OCI-LY1 (cell line): ENCODE results near the gene PTPA.

Experiments used
- H2AFZ ChIP-seq: fragments of 200-600 bp; sonication (generic), shearing (Covaris generic); 2 replicates; pipeline ENCODE4 v1.6.0; 2014; ENCODE audit warnings: antibody characterized with exemption, mild to moderate bottlenecking, low read length
- H3F3A ChIP-seq: fragments of 200-600 bp; sonication (generic), shearing (Covaris generic); 2 replicates; pipeline ENCODE4 v1.6.0; 2014; ENCODE audit warnings: mild to moderate bottlenecking, antibody characterized with exemption, low read length, moderate library complexity; ENCODE audit not compliant: insufficient read depth
- H3K27ac ChIP-seq: fragments of 200-600 bp; sonication (generic); 2 replicates; pipeline ENCODE4 v1.5.1; 2014; ENCODE audit warnings: low read length, mixed run types, mild to moderate bottlenecking, low read depth; ENCODE audit not compliant: poor library complexity, severe bottlenecking
- H3K27me3 ChIP-seq: fragments of 200-600 bp; sonication (generic); 2 replicates; pipeline ENCODE4 v1.6.0; 2014; ENCODE audit warnings: antibody characterized with exemption, mild to moderate bottlenecking, low read length, moderate library complexity; ENCODE audit not compliant: insufficient read depth
- H3K36me3 ChIP-seq: fragments of 200-600 bp; sonication (generic); 2 replicates; pipeline ENCODE4 v1.6.1; 2014; ENCODE audit warnings: mild to moderate bottlenecking, antibody characterized with exemption, low read length, moderate library complexity, mixed read lengths; ENCODE audit not compliant: insufficient read depth
- H3K4me1 ChIP-seq: fragments of 200-600 bp; sonication (generic); 2 replicates; pipeline ENCODE4 v1.5.1; 2014; ENCODE audit warnings: mild to moderate bottlenecking, low read length, moderate library complexity; ENCODE audit not compliant: insufficient read depth, severe bottlenecking
- H3K4me2 ChIP-seq: fragments of 200-600 bp; sonication (generic), shearing (Covaris generic); 2 replicates; pipeline ENCODE4 v1.6.1; 2014; ENCODE audit warnings: low read length
- H3K4me3 ChIP-seq: fragments of 200-600 bp; sonication (generic); 2 replicates; pipeline ENCODE4 v1.5.1; 2014; ENCODE audit warnings: low read length, low read depth, mild to moderate bottlenecking, mixed read lengths; ENCODE audit not compliant: poor library complexity, severe bottlenecking
- H3K79me2 ChIP-seq: fragments of 200-600 bp; shearing (Covaris generic); 2 replicates; pipeline ENCODE4 v1.6.1; 2016; ENCODE audit warnings: mixed run types, low read length, mixed read lengths; ENCODE audit not compliant: insufficient read depth
- H3K9ac ChIP-seq: fragments of 200-600 bp; sonication (generic), shearing (Covaris generic); 2 replicates; pipeline ENCODE4 v1.6.1; 2014; ENCODE audit warnings: mild to moderate bottlenecking, low read length, mixed read lengths
- H3K9me2 ChIP-seq: fragments of 200-600 bp; sonication (generic), shearing (Covaris generic); 2 replicates; pipeline ENCODE4 v1.6.1; 2014; ENCODE audit warnings: low read depth, mild to moderate bottlenecking, low read length, mixed read lengths
- H3K9me3 ChIP-seq: fragments of 200-600 bp; shearing (Covaris generic); 2 replicates; pipeline ENCODE4 v1.6.1; 2014; ENCODE audit warnings: low read length, mixed read lengths
- H4K20me1 ChIP-seq: fragments of 200-600 bp; sonication (generic), shearing (Covaris generic); 2 replicates; pipeline ENCODE4 v1.6.0; 2016; ENCODE audit warnings: mild to moderate bottlenecking, low read length; ENCODE audit not compliant: insufficient read depth
- CTCF ChIP-seq: fragments of 200-600 bp; sonication (generic), shearing (Covaris generic); IDR thresholded peaks from 2 replicates; pipeline ENCODE4 v1.5.1; 2017; ENCODE audit warnings: mild to moderate bottlenecking, antibody characterized with exemption, low read length, moderate library complexity, mixed read lengths
- EZH2 ChIP-seq: fragments of 200-600 bp; sonication (generic), shearing (Covaris generic); IDR thresholded peaks from 2 replicates; pipeline ENCODE4 v1.8.0; 2017; ENCODE audit warnings: borderline replicate concordance, mixed run types, mild to moderate bottlenecking, antibody characterized with exemption, low read length, moderate library complexity, mixed read lengths

The PTPA gene

GRCh38 chr9:129156163-129156562 is 44.9 kb downstream of the PTPA start:
- Histone ChIP-seq H3F3A (no peaks in the 10 kb centered on the region), H3K36me3 (no peaks in the 10 kb centered on the region; the same call in 1 of the 2 replicates), H3K27me3 (no peaks in the 10 kb centered on the region; the same call in 1 of the 2 replicates), H3K4me2 (no peak overlapping the region), H2AFZ (no peak overlapping the region), H3K27ac (no peak overlapping the region), H4K20me1 (no peaks in the 10 kb centered on the region), H3K79me2 (no peaks in the 10 kb centered on the region), H3K9ac (no peak overlapping the region), H3K4me3 (no peak overlapping the region), H3K4me1 (no peaks in the 10 kb centered on the region), H3K9me2 (no peaks in the 10 kb centered on the region), H3K9me3 (no peaks in the 10 kb centered on the region)
- TF ChIP-seq EZH2 (no peak), CTCF (no peak)

- Histone ChIP-seq H3K36me3 (no peaks in the 10 kb centered on the region), H2AFZ (no peak overlapping the region), H3K27me3 (peaks cover 5% of the 10 kb centered on the region; the same call in 1 of the 2 replicates), H4K20me1 (no peaks in the 10 kb centered on the region), H3K4me3 (no peak overlapping the region), H3K9me3 (no peaks in the 10 kb centered on the region), H3K9me2 (no peaks in the 10 kb centered on the region), H3K79me2 (no peaks in the 10 kb centered on the region), H3K4me2 (no peak overlapping the region), H3F3A (no peaks in the 10 kb centered on the region), H3K9ac (no peak overlapping the region), H3K4me1 (no peaks in the 10 kb centered on the region), H3K27ac (no peak overlapping the region)
- TF ChIP-seq EZH2 (no peak), CTCF (no peak)
Measured at GRCh38 chr9:129160712-129161533, 49.7 kb downstream of the PTPA start.

GRCh38 chr9:129161534-129161837 is 50.3 kb downstream of the PTPA start:
- no peak overlapping the region for H2AFZ ChIP-seq
- H3K36me3 ChIP-seq = no peaks in the 10 kb centered on the region
- peaks cover 5% of the 10 kb centered on the region; the same call in 1 of the 2 replicates for H3K27me3 ChIP-seq
- H3K9ac ChIP-seq = no peak overlapping the region
- no peaks in the 10 kb centered on the region for H4K20me1 ChIP-seq
- no peaks in the 10 kb centered on the region for H3F3A ChIP-seq
- H3K9me3 ChIP-seq = no peaks in the 10 kb centered on the region
- no peak overlapping the region for H3K27ac ChIP-seq
- no peaks in the 10 kb centered on the region for H3K4me1 ChIP-seq
- H3K9me2 ChIP-seq = no peaks in the 10 kb centered on the region
- no peaks in the 10 kb centered on the region for H3K79me2 ChIP-seq
- TF ChIP-seq CTCF (no peak), EZH2 (no peak)
- H3K4me3 ChIP-seq = no peak overlapping the region
- H3K4me2 ChIP-seq = no peak overlapping the region
